NT2/D1 (cell line): ENCODE results near the gene C6orf58.
"Not testable (repeated sequence)": the region's sequence is repeated elsewhere in the genome, so short reads cannot be mapped to it uniquely, and the experiment has no call there.

Experiments used
- DNase-seq: peaks from one replicate; pipeline ENCODE4 v3.0.0-alpha.2; 2011; ENCODE audit warnings: low read depth, low spot score
- H3K27me3 ChIP-seq: 2 replicates; pipeline ENCODE4 v1.6.0; 2011; ENCODE audit warnings: mild to moderate bottlenecking; ENCODE audit not compliant: insufficient read length, insufficient read depth
- H3K36me3 ChIP-seq: 2 replicates; pipeline ENCODE4 v1.6.1; 2011; ENCODE audit warnings: mild to moderate bottlenecking, low read length, mixed read lengths; ENCODE audit not compliant: insufficient read depth, insufficient read length
- H3K4me1 ChIP-seq: 2 replicates; pipeline ENCODE4 v1.5.1; 2011; ENCODE audit not compliant: insufficient read depth, insufficient read length
- H3K4me3 ChIP-seq: 2 replicates; pipeline ENCODE4 v1.5.1; 2011; ENCODE audit warnings: low read depth; ENCODE audit not compliant: insufficient read length
- H3K9ac ChIP-seq: 2 replicates; pipeline ENCODE4 v1.6.0; 2011; ENCODE audit warnings: low read depth; ENCODE audit not compliant: insufficient read length
- H3K9me3 ChIP-seq: 2 replicates; pipeline ENCODE4 v1.5.1; 2011; ENCODE audit warnings: mild to moderate bottlenecking, low read length; ENCODE audit not compliant: insufficient read depth
- SUZ12 ChIP-seq: IDR thresholded peaks from 2 replicates; pipeline ENCODE4 v1.6.1; 2011; ENCODE audit not compliant: insufficient read length, insufficient read depth; ENCODE audit errors: extremely low read depth
- YY1 ChIP-seq: IDR thresholded peaks from 2 replicates; pipeline ENCODE4 v1.6.1; 2011; ENCODE audit not compliant: insufficient read length, insufficient read depth
- ZNF274 ChIP-seq: IDR thresholded peaks from 2 replicates; pipeline ENCODE4 v1.6.1; 2011; ENCODE audit warnings: mild to moderate bottlenecking, low read depth, low read length

Gene C6orf58

GRCh38 chr6:127592964-127593363 is 16.0 kb downstream of the C6orf58 start:
- no peaks in the 10 kb centered on the region for H3K36me3 ChIP-seq
- no peak for DNase-seq

DNA sequence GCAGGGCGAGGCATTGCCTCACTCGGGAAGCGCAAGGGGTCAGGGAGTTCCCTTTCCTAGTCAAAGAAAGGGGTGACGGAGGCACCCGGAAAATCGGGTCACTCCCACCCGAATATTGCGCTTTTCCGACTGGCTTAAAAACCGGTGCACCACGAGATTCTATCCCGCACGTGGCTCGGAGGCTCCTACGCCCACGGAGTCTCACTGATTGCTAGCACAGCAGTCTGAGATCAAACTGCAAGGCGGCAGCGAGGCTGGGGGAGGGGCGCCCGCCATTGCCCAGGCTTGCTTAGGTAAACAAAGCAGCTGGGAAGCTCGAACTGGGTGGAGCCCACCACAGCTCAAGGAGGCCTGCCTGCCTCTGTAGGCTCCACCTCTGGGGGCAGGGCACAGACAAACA is 16.5 kb downstream of the C6orf58 start:
- H3K36me3 ChIP-seq, DNase-seq, H3K9me3 ChIP-seq, H3K9ac ChIP-seq, H3K27me3 ChIP-seq, H3K4me1 ChIP-seq, H3K4me3 ChIP-seq: not testable (repeated sequence)

More at GRCh38 chr6:127592964-127593363, 16.0 kb downstream of the C6orf58 start:
- 0 out of 2 replicates have a peak, but pooled peaks cover 6% of the 10 kb centered on the region for H3K9me3 ChIP-seq
- H3K4me3 ChIP-seq: peak overlapping the region; percentile 3
- no peak for TF ChIP-seq YY1
- TF ChIP-seq ZNF274: no peak
- TF ChIP-seq SUZ12: no peak
- H3K4me1 ChIP-seq: no peaks in the 10 kb centered on the region
- H3K9ac ChIP-seq: no peak overlapping the region
- H3K27me3 ChIP-seq: no peaks in the 10 kb centered on the region

DNA sequence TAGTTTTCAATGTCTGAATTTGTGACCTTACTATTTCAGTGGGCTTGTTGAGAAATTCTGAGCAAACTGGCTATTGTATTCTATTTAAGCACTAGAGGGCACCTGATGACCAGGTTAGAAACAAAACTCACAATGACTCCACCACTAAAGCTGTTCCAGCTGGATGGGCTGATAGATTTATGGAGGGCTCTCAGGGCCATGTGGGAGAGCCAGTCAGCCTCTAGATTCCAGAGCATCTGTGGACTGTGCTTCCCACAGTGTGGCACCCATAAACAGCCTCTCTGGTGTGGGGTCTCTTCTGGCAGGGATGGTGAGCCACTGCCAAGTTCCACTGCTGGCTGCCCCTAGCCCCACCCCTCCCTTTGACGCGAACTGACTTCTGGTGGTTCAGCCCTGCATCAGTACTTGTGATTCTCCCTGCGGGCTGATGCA is 29.2 kb downstream of the C6orf58 start:
- H3K9me3 ChIP-seq: peaks cover 11% of the 10 kb centered on the region
- H3K4me1 ChIP-seq: no peaks in the 10 kb centered on the region
- no peaks in the 10 kb centered on the region for H3K27me3 ChIP-seq
- peak; percentile 13 for DNase-seq
- H3K4me3 ChIP-seq: no peak overlapping the region
- TF ChIP-seq ZNF274: no peak
- TF ChIP-seq SUZ12: no peak
- TF ChIP-seq YY1: no peak
- H3K9ac ChIP-seq: no peak overlapping the region
- no peaks in the 10 kb centered on the region for H3K36me3 ChIP-seq

GRCh38 chr6:127608554-127609270 is 31.7 kb downstream of the C6orf58 start:
- Histone ChIP-seq H3K36me3 (no peaks in the 10 kb centered on the region), H3K4me1 (no peaks in the 10 kb centered on the region)
- TF ChIP-seq SUZ12 (no peak), YY1 (no peak), ZNF274 (no peak)

GRCh38 chr6:127618729-127619128 is 41.8 kb downstream of the C6orf58 start:
- H3K4me3 ChIP-seq: no peak overlapping the region
- TF ChIP-seq SUZ12: no peak
- no peak for TF ChIP-seq ZNF274
- no peak for TF ChIP-seq YY1
- no peak overlapping the region for H3K9ac ChIP-seq
- H3K36me3 ChIP-seq: no peaks in the 10 kb centered on the region
- DNase-seq: no peak
- H3K4me1 ChIP-seq: no peaks in the 10 kb centered on the region
- no peaks in the 10 kb centered on the region for H3K9me3 ChIP-seq
- H3K27me3 ChIP-seq: no peaks in the 10 kb centered on the region

More at GRCh38 chr6:127608554-127609270, 31.7 kb downstream of the C6orf58 start:
- no peak for DNase-seq
- no peak overlapping the region for H3K4me3 ChIP-seq
- no peak overlapping the region for H3K9ac ChIP-seq
- H3K27me3 ChIP-seq: no peaks in the 10 kb centered on the region
- H3K9me3 ChIP-seq: no peaks in the 10 kb centered on the region

DNA sequence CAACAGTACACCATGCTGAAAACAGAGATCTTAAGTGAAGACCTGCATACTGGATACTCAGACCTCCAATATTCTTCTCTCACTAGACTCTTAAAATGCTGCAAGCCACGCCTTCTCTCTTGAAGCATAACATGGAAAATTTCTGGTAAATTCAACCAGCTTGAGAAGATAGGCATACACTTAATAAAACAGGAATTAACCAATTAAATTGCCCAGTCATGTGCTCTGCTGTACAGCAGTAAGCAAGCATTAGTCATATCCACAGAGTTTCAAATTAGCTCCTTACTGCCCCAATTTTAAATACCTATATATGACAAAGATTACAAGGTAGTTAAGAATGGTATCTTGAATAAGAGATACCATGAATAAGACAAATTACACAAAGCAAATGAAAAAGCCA is 53.8 kb downstream of the C6orf58 start:
- no peak for DNase-seq
- Histone ChIP-seq H3K36me3 (no peaks in the 10 kb centered on the region), H3K27me3 (no peaks in the 10 kb centered on the region), H3K4me1 (no peaks in the 10 kb centered on the region), H3K9ac (no peak overlapping the region), H3K4me3 (no peak overlapping the region), H3K9me3 (no peaks in the 10 kb centered on the region)
- no peak for TF ChIP-seq SUZ12
- TF ChIP-seq YY1: no peak
- no peak for TF ChIP-seq ZNF274

- H3K27me3 ChIP-seq: no peaks in the 10 kb centered on the region
- no peak for DNase-seq
- no peaks in the 10 kb centered on the region for H3K9me3 ChIP-seq
- H3K9ac ChIP-seq: no peak overlapping the region
- H3K4me1 ChIP-seq: no peaks in the 10 kb centered on the region
- H3K4me3 ChIP-seq: no peak overlapping the region
- no peak for TF ChIP-seq SUZ12
- TF ChIP-seq ZNF274: no peak
- no peak for TF ChIP-seq YY1
- no peaks in the 10 kb centered on the region for H3K36me3 ChIP-seq
These were observed 57.2 kb downstream of the C6orf58 start for GRCh38 chr6:127634178-127634577.
